ENCODE data around the gene SCRN1.

- TF ChIP-seq CTCF (IDR thresholded peaks at IDR 0.05; ENCODE audit: low read length): no peak
- TF ChIP-seq EZH2 (optimal IDR thresholded peaks at IDR 0.05; ENCODE audit: low read depth, low read length): no peak
Observed at GRCh38 chr7:29881724-29882123, 107.9 kb downstream of the SCRN1 start.
